ENCODE measurements around the gene DHRS11. TPM values are rescaled to one million over a fixed set of nuclear protein-coding genes. Genes with fewer than 3 reads are reported as not detected.

Gene DHRS11
- total RNA-seq, 4 donors from 2014 or later: 93.1 to 307 (median 214) TPM

- DNase-seq: no peak
- intact Hi-C loops (cut with DNase I; ENCODE audit: low total_unique reads): no loop called here
- H3K27me3 ChIP-seq: no peaks in the 10 kb centered on the region
- H3K36me3 ChIP-seq: peaks cover 0 to 91% (median 41%) of the 10 kb centered on the region in 4 donors
- no peaks in the 10 kb centered on the region for H3K4me1 ChIP-seq
- TF ChIP-seq EP300 (IDR thresholded peaks at IDR 0.05; ENCODE audit: low read depth): no peak
- TF ChIP-seq CTCF (IDR thresholded peaks at IDR 0.05): no peak
- no peak for TF ChIP-seq POLR2A (IDR thresholded peaks at IDR 0.05)
- TF ChIP-seq POLR2AphosphoS5 (IDR thresholded peaks at IDR 0.05): no peak
- in situ Hi-C loops (cut with MboI; ENCODE audit: low pct_ligation_motif_present in 1 of 4, low pct_unique_long_range_greater_than_20kb in 1 of 4, low sequenced_read_pairs in 3 of 4): no loop called here
- no peak overlapping the region for H3K4me3 ChIP-seq
- no peaks in the 10 kb centered on the region for H3K9me3 ChIP-seq
- no peak overlapping the region for H3K27ac ChIP-seq
- WGBS, 2 donors (ENCODE audit: low coverage in 1 of 2): 31 to 51% methylated on average over 1 of the region's 1 CpG
Observed at GRCh38 chr17:36583787-36584186, 7.9 kb upstream of the DHRS11 start.

GRCh38 chr17:36586138-36586537 lies 5.5 kb upstream of the DHRS11 start:
- TF ChIP-seq CTCF (IDR thresholded peaks at IDR 0.05): no peak
- no peak for TF ChIP-seq POLR2A (IDR thresholded peaks at IDR 0.05)
- TF ChIP-seq EP300 (IDR thresholded peaks at IDR 0.05; ENCODE audit: low read depth): no peak
- no peak for TF ChIP-seq POLR2AphosphoS5 (IDR thresholded peaks at IDR 0.05)
- Histone ChIP-seq H3K27me3 (no peaks in the 10 kb centered on the region), H3K36me3 (peaks cover 0 to 68% (median 31%) of the 10 kb centered on the region in 4 donors), H3K9me3 (no peaks in the 10 kb centered on the region), H3K4me3 (no peak overlapping the region), H3K27ac (no peak overlapping the region), H3K4me1 (peaks cover 0 to 2% (median 1%) of the 10 kb centered on the region in 4 donors)
- in situ Hi-C loops (cut with MboI; ENCODE audit: low pct_ligation_motif_present in 1 of 4, low pct_unique_long_range_greater_than_20kb in 1 of 4, low sequenced_read_pairs in 3 of 4) (no loop called here), intact Hi-C loops (cut with DNase I; ENCODE audit: low total_unique reads) (no loop called here)
- 87 to 93% methylated on average over 2 of the region's 2 CpGs for WGBS, 2 donors (ENCODE audit: low coverage in 1 of 2)
- no peak for DNase-seq

- WGBS, 2 donors (ENCODE audit: low coverage in 1 of 2): 40 to 67% methylated on average over 1 to 2 of the region's 2 CpGs
- Histone ChIP-seq H3K36me3 (peaks cover 0 to 31% (median 16%) of the 10 kb centered on the region in 4 donors), H3K27ac (no peak overlapping the region), H3K9me3 (no peaks in the 10 kb centered on the region), H3K27me3 (no peaks in the 10 kb centered on the region), H3K4me3 (no peak overlapping the region), H3K4me1 (peaks cover 7 to 30% (median 20%) of the 10 kb centered on the region in 4 donors)
- in situ Hi-C loops (cut with MboI; ENCODE audit: low pct_ligation_motif_present in 1 of 4, low pct_unique_long_range_greater_than_20kb in 1 of 4, low sequenced_read_pairs in 3 of 4) (no loop called here), intact Hi-C loops (cut with DNase I; ENCODE audit: low total_unique reads) (no loop called here)
- DNase-seq: no peak
- TF ChIP-seq POLR2AphosphoS5 (IDR thresholded peaks at IDR 0.05): no peak
- TF ChIP-seq EP300 (IDR thresholded peaks at IDR 0.05; ENCODE audit: low read depth): no peak
- no peak for TF ChIP-seq POLR2A (IDR thresholded peaks at IDR 0.05)
- no peak for TF ChIP-seq CTCF (IDR thresholded peaks at IDR 0.05)
Observed at GRCh38 chr17:36590082-36590481, 1.6 kb upstream of the DHRS11 start.

GRCh38 chr17:36592316-36592715 lies 637 bp downstream of the DHRS11 start:
- DNase-seq: peak; percentile 33
- Histone ChIP-seq H3K27ac (peak overlapping the region; percentile 83 to 90 (median 88)), H3K9me3 (no peaks in the 10 kb centered on the region), H3K27me3 (no peaks in the 10 kb centered on the region), H3K36me3 (peaks cover 0 to 10% (median 4%) of the 10 kb centered on the region in 4 donors), H3K4me1 (peaks cover 7 to 49% (median 28%) of the 10 kb centered on the region in 4 donors), H3K4me3 (peak overlapping the region; percentile 67 to 94 (median 82))
- intact Hi-C loops (cut with DNase I; ENCODE audit: low total_unique reads) (no loop called here), in situ Hi-C loops (cut with MboI; ENCODE audit: low pct_ligation_motif_present in 1 of 4, low pct_unique_long_range_greater_than_20kb in 1 of 4, low sequenced_read_pairs in 3 of 4) (no loop called here)
- no peak for TF ChIP-seq CTCF (IDR thresholded peaks at IDR 0.05)
- TF ChIP-seq POLR2AphosphoS5 (IDR thresholded peaks at IDR 0.05): no peak
- no peak for TF ChIP-seq POLR2A (IDR thresholded peaks at IDR 0.05)
- no peak for TF ChIP-seq EP300 (IDR thresholded peaks at IDR 0.05; ENCODE audit: low read depth)
- 1% methylated on average over 20 of the region's 20 CpGs; no CpG with 5 or more reads in 1 of the 2 donors for WGBS, 2 donors (ENCODE audit: low coverage in 1 of 2)
